ENCODE data around the gene AGPAT2.
"Not testable (repeated sequence)": the region's sequence is repeated elsewhere in the genome, so short reads cannot be mapped to it uniquely, and the experiment has no call there.

The AGPAT2 gene

GRCh38 chr9:136720251-136720897 lies 33.1 kb upstream of the AGPAT2 start:
- no peak for DNase-seq

GRCh38 chr9:136719195-136719880 lies 32.1 kb upstream of the AGPAT2 start:
- peak; percentile 13 for DNase-seq

DNA sequence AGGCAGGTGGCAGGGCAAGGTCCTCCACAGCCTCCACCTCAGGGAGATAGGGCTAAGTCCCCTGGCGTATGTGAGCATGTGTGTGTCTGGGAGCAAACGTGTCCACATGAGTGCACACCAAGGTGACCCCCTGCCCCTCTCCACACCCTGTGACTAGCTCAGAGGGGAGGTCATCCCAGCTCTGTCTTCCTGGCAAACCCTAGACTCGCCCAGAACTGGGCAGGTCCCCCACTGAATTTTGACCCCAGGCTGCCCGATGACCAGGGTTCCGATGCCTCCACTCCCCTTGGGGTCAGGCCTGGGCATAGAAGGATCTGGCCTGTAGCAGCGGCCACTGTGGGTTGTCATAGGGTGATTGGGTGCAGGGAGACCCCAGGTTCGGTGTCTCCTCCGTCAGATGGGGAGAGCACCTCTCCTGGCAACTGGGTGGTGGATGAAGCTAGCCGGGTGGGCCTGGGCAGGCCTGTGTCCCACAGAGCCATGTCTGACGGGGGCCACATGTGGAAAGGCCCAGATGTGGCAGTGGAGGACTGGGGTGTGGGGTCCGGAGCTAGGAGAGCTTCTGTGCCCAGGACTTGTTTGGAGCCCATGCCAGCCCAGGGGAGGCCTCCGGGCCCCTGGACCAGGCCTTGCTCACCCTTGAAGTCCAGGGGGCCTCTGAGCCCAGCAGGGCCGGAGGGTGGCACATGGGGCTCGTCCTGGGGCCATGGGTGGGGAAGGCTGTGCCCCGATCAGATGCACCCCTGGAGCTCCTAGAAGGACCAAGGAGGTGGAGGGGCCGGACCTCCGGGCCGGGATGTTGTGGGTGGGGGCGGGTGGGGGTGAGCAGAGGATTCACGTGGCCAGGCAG lies 31.3 kb upstream of the AGPAT2 start:
- DNase-seq = no peak

DNA sequence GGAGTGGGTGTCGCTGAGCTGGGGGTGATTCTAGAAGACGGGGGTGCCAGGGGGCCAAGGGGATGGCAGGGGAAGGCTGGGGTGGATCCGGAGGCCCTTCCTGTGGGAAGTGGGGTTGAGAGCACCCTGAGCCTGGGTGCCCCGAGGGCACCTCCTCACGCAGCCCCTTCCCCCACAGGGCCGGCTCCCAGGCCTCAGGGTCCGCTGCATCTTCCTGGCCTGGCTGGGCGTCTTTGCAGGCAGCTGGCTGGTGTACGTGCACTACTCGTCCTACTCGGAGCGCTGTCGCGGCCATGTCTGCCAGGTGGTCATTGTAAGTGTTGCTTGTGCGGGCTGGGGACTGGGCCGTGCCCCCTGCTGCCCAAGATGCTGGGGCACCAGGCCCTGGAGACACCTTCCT lies 30.1 kb upstream of the AGPAT2 start:
- DNase-seq = no peak

- DNase-seq = no peak
Measured at GRCh38 chr9:136714893-136715274, 27.6 kb upstream of the AGPAT2 start.

- no peak for DNase-seq
Measured at GRCh38 chr9:136714096-136714892, 27.0 kb upstream of the AGPAT2 start.

- no peak for DNase-seq
Measured at GRCh38 chr9:136713550-136713949, 26.3 kb upstream of the AGPAT2 start.

- DNase-seq = no peak
Measured at GRCh38 chr9:136712690-136713544, 25.7 kb upstream of the AGPAT2 start.

DNA sequence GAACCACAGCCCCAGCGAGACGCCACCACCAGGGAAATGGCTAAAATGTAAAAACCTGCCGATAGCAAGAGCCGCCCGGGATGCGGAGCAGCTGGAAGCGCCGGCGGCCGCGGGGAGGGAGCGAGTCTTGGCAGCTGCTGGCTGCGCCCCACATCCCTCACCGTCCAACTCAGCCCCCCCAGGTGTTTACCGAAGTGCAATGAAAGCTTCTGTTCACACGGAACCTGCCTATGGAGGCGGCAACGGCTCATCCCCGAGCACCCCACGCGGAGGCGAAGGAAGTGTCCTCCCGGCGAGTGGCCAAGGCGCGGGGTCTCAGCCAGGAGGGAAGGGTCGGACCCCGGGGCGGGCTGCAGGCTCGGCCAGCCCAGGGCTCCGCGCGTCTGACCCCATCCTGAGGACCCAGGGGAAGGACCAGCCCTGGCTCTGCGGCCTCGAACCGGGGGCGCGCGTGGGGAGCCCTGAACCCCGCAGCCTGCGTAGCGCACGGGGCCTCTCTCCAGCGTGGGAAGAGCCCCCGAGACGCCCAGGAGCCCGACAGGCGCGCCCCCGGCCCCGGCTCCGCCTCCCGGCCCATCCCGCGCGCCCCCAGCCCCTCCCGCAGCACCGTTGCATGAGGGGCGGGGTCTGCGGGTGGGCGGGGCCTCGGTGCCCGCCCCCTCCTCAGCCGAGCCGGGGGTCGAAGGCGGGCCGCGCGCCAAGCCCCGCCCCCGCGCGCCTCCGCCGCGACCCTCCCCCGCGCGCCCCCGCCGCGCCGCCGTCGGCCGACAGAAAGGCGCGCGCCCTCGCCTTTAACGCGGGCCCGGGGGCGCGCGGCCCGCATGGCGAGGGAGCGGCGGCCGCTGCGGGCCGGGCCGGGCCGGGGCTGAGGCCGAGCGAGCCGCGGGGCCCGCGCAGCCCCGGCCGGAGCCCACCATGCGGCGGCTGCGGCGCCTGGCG lies 24.8 kb upstream of the AGPAT2 start, which contains the start of gene DIPK1B:
Gene DIPK1B, plus strand, starts transcription at position 822 of the 939 bp plus-strand sequence. Its CDS starts 94 bp downstream, at position 916.
- peak; percentile 38 for DNase-seq

GRCh38 chr9:136711219-136711648 lies 24.0 kb upstream of the AGPAT2 start:
- not testable (repeated sequence) for DNase-seq

DNA sequence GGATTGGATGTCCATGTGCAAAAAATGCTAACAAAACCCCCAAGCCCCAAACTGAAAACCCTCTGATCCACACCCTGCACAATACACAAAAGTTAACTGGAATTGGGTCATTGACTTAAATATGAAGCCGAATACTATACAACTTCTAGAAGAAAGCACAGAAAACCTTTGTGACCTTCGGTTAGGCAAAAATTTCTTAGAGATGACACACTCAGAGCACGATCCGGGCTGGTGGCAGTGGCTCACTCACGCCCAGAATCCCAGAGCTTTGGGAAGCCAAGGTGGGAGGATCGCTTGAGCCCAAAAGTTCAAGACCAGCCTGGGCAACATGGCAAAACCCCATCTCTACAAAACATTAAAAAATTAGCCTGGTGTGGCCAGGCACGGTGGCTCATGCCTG lies 23.3 kb upstream of the AGPAT2 start:
- no peak for DNase-seq

DNA sequence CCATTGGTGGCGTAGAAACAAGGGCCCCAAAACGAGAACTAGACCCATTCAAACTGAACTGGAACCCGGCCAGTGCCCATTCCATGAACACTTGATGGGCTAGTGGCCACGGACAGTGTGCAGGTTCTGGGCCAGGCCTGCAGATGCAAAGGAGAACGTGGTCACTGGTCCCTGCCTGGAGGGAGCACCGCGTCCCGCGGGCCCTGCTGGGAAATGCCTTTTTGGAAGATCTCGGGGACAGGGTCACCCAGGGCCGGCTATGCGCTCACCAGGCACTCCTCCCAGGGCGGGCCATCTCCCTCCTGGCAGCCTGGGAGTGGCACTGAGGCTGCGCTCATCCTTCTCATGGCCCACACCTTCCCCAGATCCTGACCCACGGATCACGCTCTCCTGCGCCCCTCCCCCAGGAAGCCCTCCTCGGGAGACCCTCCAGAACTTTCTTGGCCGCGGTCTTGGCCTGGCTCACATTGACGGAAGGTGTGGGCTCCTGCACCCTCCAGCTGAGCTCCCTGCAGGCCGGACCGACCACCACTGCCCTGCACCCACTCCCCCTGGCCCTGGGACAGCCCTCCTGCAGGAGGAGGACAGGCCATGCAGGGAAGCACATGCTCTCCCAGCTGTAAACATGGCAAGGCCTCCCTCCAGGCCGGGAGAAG lies 22.3 kb upstream of the AGPAT2 start:
- DNase-seq = no peak

- DNase-seq = no peak
Measured at GRCh38 chr9:136707849-136708517, 20.7 kb upstream of the AGPAT2 start.

GRCh38 chr9:136707011-136707410 lies 19.8 kb upstream of the AGPAT2 start:
- no peak for DNase-seq

- no peak for DNase-seq
Measured at GRCh38 chr9:136705564-136705963, 18.3 kb upstream of the AGPAT2 start.

GRCh38 chr9:136704741-136705140 lies 17.5 kb upstream of the AGPAT2 start:
- DNase-seq = not testable (repeated sequence)

DNA sequence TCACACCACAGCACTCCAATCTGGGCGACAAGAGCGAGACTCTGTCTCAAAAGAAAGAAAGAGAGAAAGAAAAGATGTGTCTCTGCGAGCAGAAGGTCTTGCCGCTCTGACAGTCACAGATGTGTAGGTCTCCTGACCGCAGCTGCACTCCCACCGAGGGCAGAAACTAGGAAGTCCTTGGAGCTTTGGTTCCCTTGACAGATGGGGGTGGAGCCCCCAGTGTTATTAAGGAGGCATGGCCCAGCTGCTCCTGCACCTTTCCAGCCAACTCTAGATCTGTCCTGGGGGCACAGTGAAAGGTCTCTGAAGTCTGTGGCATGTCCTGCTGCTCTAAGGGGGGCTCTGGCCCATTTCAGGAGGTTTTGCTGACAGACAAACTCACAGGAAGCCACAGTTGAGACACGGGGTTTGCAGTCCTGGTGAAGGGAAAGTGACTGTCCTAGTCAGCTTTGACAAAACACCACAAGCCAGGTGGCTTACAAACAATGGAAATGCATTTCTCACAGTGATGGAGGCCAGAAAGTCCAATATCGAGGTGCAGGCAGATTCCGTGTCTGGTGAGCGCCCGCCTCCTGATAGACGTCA lies 16.1 kb upstream of the AGPAT2 start:
- no peak for DNase-seq

GRCh38 chr9:136701668-136702053 lies 14.4 kb upstream of the AGPAT2 start:
- no peak for DNase-seq
